ENCODE measurements around the gene TP53I13. TPM values are rescaled to one million over a fixed set of nuclear protein-coding genes. Genes with fewer than 3 reads are reported as not detected.
A peak's percentile ranks its signal among the peaks of the same experiment; 100 is the strongest.
"Not testable (repeated sequence)": the region's sequence is repeated elsewhere in the genome, so short reads cannot be mapped to it uniquely, and the experiment has no call there.

The TP53I13 gene
- total RNA-seq, 3 donors from 2014 or later: 43.9 to 75.4 (median 46.9) TPM

- intact Hi-C loops (cut with DNase I, micrococcal nuclease): no loop called here
- H3K4me3 ChIP-seq: no peak overlapping the region
- no peaks in the 10 kb centered on the region for H3K36me3 ChIP-seq (ENCODE audit: low read depth)
- no peaks in the 10 kb centered on the region for H3K9me3 ChIP-seq
- ATAC-seq (no peak), DNase-seq (no peak)
- TF ChIP-seq CTCF (IDR thresholded peaks at IDR 0.05): no peak
- H3K4me1 ChIP-seq (ENCODE audit: low read depth): peaks cover 5% of the 10 kb centered on the region
Measured at GRCh38 chr17:29557739-29558116, 10.8 kb upstream of the TP53I13 start.

GRCh38 chr17:29558139-29558538, 10.4 kb upstream of the TP53I13 start:
- H3K4me3 ChIP-seq; intact Hi-C loops (cut with DNase I, micrococcal nuclease); DNase-seq; H3K36me3 ChIP-seq (ENCODE audit: low read depth); ATAC-seq; H3K9me3 ChIP-seq; H3K4me1 ChIP-seq (ENCODE audit: low read depth): not testable (repeated sequence)

- DNase-seq (no peak), ATAC-seq (peak; percentile 35)
- no peak for TF ChIP-seq CTCF (IDR thresholded peaks at IDR 0.05)
- intact Hi-C loops (cut with DNase I, micrococcal nuclease): no loop called here
- Histone ChIP-seq H3K4me1 (ENCODE audit: low read depth) (peaks cover 7% of the 10 kb centered on the region), H3K36me3 (ENCODE audit: low read depth) (no peaks in the 10 kb centered on the region), H3K9me3 (no peaks in the 10 kb centered on the region), H3K4me3 (no peak overlapping the region)
Measured at GRCh38 chr17:29559640-29560039, 8.9 kb upstream of the TP53I13 start.

GRCh38 chr17:29560316-29560715, 8.2 kb upstream of the TP53I13 start:
- intact Hi-C loops (cut with DNase I, micrococcal nuclease): no loop called here
- Histone ChIP-seq H3K4me3 (no peak overlapping the region), H3K9me3 (no peaks in the 10 kb centered on the region), H3K36me3 (ENCODE audit: low read depth) (no peaks in the 10 kb centered on the region), H3K4me1 (ENCODE audit: low read depth) (peaks cover 14% of the 10 kb centered on the region)
- no peak for DNase-seq
- peak; percentile 22 for ATAC-seq
- no peak for TF ChIP-seq CTCF (IDR thresholded peaks at IDR 0.05)

GRCh38 chr17:29561554-29562517, 6.7 kb upstream of the TP53I13 start:
- intact Hi-C loops (cut with DNase I, micrococcal nuclease): no loop called here
- peaks cover 13% of the 10 kb centered on the region for H3K4me1 ChIP-seq (ENCODE audit: low read depth)
- DNase-seq: peak in 2 of 3 donors; percentile 51 to 64
- no peak for ATAC-seq
- no peaks in the 10 kb centered on the region for H3K36me3 ChIP-seq (ENCODE audit: low read depth)
- no peaks in the 10 kb centered on the region for H3K9me3 ChIP-seq
- no peak for TF ChIP-seq CTCF (IDR thresholded peaks at IDR 0.05)
- H3K4me3 ChIP-seq: no peak overlapping the region

- H3K4me1 ChIP-seq (ENCODE audit: low read depth): peaks cover 13% of the 10 kb centered on the region
- DNase-seq (no peak), ATAC-seq (no peak)
- no peaks in the 10 kb centered on the region for H3K36me3 ChIP-seq (ENCODE audit: low read depth)
- H3K4me3 ChIP-seq: no peak overlapping the region
- no peak for TF ChIP-seq CTCF (IDR thresholded peaks at IDR 0.05)
- no peaks in the 10 kb centered on the region for H3K9me3 ChIP-seq
- intact Hi-C loops (cut with DNase I, micrococcal nuclease): no loop called here
Measured at GRCh38 chr17:29562615-29563014, 5.9 kb upstream of the TP53I13 start.

Measured in mucosa of descending colon (tissue), 3 donors.